HG03097 (cell line): Measurements from ENCODE around the gene GNB5.
"Not testable (repeated sequence)": the region's sequence is repeated elsewhere in the genome, so short reads cannot be mapped to it uniquely, and the experiment has no call there.

Source experiments
- ATAC-seq: cut with Tn5 transposase; IDR thresholded peaks from one replicate; pipeline ENCODE4 v1.9.1; 2021; ENCODE audit not compliant: unreplicated experiment, low FRiP score

Gene GNB5

DNA sequence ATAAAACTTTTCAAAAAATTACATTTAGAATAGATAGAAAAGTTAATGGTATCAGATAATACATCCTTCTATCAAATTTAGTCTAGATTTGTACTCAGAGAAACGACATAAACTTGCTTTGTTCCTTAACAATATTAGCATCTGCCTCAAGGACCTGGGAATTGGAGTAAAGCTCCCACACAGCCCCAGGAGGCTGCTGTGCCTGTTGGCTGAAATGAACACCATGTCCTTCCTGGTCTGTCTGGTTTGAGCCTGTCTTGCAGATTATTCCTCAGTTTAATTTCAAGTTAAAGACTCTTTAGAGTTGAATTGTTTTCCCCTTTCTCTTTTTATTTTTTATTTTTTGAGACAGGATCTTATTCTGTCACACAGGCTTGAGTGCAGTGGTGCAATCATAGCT, 19.4 kb downstream of the GNB5 start:
- no peak for ATAC-seq

DNA sequence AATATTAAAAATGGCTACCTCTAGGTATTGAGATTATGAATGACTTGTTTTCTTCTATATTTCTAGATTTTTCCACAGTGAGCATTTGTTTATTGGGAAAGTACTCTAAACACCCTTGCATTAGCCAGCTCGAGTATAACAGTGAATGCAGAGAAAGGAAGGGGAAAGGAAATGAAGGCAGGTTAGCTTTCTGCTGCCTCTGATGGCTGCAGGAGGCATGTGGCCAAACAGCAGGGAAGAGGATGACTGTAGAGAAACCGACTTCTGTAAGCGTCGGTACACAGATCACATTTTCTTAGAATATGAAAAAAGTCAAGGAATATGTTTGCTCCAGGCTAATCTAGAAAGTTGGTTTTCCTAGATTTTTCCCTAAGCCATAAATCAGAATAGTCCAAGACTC, 19.8 kb downstream of the GNB5 start:
- no peak for ATAC-seq

DNA sequence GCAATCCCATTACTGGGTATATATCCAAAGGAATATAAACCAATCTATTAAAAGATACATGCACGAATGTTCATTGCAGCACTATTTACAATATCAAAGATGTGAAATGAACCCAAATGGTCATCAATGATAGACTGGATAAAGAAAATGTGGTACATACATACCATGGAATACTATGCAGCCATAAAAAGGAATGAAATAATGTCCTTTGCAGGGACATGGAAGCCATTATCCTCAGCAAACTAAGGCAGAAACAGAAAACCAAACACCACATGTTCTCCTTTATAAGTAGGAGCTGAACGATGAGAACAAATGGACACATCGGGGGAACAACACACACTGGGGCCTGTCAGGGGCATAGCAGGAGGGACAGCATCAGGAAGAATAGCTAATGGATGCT, 21.0 kb downstream of the GNB5 start:
- ATAC-seq, result not testable (repeated sequence)

DNA sequence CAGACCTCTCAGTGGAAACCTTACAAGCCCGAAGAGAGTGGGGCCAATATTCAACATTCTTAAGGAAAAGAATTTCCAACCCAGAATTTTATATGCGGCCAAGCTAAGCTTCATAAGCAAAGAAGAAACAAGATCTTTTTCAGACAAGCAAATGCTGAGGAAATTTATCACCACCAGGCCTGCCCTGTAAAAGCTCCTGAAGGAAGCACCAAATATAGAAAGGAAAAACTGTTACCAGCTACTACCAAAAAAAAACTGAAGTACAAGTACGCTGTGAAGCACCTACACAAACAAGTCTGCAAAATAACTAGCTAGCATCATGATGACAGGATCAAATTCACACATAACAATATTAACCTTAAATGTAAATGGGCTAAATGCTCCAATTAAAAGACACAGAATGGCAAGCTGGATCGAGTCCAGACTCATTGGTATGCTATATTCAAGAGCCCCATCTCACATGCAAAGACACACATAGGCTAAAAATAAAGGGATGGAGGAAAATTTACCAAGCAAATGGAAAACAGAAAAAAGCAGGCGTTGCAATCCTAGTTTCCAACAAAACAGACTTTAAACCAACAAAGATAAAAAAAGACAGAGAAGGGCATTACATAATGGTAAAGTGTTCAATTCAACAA, 25.6 kb downstream of the GNB5 start:
- not testable (repeated sequence) for ATAC-seq

DNA sequence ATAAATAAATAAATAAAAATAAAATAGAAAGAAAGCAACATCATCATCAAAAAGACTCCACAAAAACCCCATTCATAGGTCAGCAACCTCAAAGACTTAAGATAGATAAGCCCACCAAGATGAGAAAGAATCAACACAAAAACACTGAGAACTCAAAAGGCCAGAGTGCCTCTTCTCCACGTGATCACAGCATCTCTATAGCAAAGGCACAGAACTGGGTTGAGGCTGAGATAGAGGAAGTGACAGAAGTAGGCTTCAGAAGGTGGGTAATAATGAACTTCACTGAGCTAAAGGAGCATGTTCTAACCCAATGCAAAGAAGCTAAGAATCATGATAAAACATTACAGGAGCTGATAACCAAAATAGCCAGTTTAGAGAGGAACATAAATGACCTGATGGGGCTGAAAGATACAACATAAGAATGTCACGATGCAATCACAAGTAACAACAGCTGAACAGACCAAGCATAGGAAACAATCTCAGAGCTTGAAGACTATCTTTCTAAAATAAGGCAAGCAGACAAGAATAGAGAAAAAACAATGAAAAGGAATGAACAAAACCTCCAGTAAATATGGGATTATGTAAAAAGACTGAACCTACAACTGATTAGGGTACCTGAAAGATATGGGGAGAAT, 26.4 kb downstream of the GNB5 start:
- ATAC-seq, result no peak

DNA sequence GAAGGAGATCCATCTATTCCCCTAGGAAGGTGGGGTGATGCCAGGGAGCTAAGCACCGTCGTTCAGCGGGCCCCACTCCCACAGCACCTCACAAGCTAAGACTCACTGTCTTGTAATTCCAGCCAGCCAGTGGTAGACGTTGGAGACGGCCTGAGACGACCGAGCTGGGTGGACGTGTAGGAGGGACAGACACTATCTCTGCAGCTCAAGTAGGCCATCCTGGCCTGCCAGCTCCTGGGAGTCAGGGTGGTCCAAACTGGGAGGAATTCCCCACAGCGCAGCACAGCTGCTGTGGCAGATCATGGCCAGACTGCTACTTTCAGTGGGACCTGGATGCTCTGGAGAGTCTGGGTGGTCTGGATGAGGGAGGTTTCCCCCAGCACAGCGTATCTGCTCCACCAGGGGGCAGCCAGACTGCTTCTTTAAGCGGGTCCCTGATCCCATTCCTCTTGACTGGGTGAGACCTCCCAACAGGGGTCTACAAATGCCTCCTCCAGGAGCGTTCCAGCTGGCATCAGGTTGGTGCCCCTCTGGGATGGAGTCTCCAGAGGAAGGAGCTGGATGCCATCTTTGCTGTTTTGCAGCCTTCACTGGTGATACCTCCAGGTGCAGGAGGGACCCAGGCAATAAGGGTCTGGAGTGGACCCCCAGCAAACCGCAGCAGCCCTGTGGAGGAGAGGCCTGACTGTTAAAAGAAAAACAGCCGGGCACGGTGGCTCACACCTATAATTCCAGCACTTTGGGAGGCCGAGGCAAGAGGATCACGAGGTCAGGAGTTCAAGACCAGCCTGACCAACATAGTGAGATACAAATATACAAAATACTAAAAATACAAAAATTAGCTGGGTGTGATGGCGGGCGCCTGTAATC, 27.6 kb downstream of the GNB5 start:
- no peak for ATAC-seq

DNA sequence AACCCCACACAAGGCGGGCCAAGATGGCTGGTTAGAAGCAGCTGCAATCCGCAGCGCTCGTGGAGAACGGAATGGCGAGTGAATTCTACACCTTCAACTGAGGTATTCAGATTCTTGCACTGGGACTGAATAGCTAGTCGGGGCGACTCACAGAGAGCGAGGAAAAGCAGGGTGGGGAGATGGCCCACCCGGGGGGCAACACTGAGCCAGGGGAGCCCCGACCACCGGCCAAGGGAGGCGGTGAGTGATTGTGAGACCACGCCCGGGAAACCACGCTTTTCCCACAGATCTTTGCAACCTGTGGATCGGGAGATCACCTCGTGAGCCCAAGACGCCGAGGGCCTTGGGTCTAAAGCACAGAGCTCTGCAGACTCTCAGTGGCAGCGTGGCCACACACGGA, 28.3 kb downstream of the GNB5 start:
- ATAC-seq, result no peak

DNA sequence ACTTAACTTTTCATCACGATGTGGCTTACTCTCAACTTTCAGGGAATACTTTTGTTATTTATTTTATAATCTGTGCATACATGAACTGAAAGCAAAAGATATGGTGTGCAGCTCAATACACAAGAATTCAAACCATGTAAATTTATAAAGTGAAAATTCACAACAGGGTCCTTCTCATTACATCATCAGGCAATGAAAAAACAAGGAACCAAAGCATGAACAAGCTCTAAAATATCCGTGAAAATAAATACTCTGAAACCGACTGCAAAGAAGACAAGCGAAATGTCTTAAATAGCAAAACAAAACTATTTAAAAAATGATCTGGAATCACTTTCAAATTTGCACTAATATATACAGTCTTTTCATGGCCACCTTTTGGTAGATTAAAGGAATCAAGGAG, 28.9 kb downstream of the GNB5 start:
- ATAC-seq, result no peak

DNA sequence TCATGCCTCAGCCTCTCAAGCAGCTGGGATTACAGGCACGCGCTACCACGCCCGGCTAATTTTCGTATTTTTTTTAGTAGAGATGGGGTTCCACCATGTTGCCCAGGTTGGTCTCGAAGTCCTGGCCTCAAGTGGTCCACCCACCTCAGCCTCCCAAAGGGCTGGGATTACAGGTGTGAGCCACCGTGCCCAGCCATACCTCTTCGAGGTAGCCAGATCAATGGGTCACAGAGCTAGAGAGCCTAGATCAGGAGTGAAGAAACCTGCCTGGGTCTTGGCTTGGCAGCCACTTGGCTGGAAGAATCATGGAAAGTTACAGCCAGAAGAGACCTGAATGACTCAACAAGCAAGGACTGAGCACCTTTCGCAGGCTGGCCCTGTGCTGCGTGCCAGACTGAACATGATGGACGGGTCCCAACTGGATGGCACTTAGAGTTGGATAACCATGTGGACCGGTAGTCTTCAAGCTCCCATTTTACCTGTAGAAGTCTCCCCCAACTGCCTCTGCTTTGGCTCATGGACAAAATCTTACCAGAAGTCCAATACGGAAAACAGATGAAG, 29.7 kb downstream of the GNB5 start:
- ATAC-seq, result no peak

DNA sequence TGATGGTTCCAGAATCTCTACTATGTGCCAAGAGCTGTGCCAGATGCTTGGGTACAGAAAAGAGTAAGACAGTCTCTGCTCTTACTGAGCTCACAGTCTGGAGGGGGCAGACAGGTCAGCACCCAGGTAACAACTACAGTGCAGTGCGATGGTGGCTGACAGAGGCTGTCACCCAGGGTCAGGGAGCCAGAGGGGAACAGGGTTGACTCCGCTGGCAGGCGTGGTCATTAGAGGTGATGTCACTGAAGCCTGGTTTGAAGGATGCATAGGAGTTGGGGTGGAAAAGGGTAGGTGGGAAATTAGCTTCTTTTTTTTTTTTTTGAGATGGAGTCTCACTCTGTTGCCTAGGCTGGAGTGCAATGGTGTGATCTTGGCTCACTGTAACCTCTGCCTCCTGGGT, 31.5 kb downstream of the GNB5 start:
- no peak for ATAC-seq

DNA sequence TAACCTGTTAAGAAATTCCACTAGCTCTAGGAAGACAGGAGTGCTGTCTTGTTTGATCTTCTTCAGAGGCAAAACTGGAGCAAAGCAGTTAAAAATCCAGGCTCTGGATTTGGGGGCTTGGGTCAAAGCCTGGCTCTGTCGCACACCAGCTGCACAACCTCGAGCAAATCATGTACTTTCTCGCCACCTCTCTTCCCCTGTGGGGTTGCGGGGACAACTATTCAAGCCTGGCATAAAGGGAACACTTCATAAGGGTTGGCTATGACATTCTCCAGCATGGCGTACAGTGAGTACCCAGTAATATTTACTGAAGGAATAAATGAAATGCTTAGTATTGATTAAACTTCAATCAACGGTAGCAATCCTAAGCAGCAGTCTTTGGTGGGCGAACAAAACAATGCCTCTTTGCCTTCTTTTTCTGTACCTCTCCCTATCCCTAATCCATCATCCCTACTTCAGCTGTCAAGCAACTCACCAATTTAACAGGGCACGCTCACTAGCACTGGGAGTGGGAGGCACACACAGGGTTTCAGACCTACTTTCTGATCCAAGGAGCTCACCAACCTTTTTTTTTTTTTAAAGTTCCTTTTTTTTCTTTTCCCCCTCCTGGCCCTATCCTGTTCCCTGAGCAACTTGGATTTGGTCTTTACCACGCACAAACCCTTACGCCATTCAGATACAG, 33.0 kb downstream of the GNB5 start:
- ATAC-seq, result no peak

DNA sequence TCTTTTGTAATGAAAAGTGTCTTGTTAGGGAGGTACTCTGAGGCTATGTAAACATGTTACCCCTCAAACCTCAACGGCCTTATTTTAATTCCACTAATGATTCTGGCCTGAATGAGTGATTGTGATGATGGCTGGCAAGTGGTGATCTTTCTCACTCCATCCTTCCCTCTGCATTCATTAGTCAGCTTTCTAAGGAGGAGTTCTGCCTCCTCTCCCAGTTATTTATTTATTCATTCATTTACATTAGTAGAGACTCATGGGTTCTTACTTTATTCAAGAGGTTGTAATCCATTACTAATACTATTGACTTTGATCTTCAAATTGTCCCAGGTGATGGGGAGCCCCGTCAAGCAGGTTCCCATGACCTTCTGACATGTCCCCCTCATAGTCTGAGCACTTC, 35.3 kb downstream of the GNB5 start:
- no peak for ATAC-seq

DNA sequence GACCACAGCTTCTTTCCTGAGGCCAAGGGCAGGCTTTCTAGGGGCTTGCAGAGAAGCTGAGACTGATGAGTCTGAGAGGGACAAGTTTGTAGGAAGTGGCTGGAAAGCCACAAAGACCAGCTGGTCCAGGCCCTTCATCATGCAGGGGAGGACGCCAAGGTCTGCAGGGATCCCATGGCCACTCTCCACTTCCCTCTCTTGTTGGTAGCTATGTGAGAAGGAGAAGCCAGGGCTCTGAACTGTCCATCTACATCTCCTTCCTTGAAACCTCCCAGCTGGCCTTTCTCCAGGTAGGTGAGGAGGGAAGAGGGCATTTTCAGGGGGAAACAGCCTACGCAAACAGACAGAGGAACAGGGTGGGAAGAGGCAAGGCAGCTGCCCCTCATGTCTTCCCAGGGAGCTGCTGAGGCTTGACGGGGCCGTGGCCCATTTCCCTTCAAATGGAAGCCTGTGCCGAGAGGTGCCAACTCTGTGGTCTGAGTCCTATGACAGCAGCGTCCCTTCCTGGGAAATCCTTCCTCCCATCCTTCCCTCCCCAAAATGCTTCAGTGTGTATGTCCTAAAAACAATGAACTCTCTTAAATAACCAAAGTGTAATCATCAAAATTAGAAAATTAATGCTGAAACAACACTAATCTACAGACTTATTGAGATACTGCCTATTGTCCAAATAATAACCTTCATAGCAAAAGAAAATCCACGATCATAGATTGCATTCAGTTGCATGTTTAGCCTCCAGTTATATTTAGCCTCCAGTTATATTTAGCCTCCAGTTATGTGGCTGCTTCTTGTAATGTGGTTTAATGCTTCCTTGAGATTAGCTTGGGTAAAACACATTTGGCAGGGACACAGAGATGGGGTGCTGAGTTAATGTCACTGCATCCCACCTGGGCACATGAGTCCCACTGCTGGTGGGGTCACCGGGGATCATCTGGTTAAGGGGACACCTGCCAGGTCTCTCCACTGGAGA, 36.0 kb downstream of the GNB5 start:
- no peak for ATAC-seq

DNA sequence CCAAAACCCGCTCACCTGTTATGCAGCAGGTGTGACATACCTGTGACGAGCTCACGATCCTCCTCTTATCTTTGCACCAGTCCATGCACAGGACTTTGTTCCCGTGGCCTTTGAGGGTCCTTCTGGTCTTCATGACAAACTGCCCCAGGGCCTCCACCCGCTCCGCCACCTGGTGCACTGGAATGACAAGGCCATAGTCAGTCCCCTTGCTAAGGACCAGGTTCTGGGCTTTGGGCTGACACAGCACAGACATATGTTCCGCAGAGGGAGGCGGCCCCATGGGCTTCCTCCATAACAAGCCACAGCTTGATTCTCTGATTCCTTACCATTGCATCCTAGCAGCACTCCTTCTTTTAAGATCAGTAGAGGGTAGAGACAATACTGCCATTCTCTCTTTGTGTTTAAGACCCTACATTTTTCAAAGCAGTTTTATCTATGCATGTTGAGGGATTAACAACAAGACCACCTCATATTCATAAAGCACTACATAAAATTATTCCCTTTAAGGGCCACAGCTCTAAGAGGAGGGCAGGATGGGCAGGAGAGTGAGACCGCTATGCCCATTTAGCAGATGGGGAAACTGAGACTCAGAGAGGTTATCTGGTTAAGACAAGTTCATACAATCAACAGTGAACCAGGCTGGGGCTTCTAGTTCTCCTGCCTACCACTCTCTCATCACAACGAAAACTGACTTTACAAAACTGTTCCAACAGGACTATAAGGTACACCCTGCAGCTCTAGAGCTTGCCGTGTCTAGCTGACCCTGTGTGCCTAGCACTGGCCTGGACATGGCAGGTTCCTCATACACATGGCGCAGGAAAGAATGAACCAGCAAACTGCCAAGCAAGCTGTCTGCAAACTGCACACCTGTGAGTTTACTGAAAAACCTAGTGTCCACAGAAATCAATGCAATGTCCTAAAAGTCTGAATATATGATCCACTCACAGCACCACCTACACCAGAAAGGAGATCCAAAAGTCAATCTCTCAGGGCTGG, 37.0 kb downstream of the GNB5 start:
- ATAC-seq, result no peak

DNA sequence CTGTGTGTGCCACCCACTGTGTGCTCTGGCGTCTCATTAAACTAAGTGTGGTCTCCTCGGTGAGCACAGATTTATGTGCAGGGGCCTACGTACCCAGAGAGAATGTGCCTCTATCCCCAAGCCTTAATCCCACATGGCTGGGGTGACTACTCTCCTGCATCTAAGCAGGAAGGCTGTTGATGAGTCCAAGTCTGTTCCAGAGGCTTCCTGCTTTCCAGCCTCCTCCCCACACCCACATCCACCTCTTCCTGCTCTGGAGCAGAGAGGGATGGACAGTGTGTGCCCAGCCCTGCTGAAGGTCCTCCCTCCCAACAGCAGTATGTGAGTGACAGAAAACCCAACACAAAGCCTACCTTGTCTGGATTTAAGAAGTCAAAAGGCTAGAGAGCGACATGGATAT, 39.8 kb downstream of the GNB5 start:
- no peak for ATAC-seq

DNA sequence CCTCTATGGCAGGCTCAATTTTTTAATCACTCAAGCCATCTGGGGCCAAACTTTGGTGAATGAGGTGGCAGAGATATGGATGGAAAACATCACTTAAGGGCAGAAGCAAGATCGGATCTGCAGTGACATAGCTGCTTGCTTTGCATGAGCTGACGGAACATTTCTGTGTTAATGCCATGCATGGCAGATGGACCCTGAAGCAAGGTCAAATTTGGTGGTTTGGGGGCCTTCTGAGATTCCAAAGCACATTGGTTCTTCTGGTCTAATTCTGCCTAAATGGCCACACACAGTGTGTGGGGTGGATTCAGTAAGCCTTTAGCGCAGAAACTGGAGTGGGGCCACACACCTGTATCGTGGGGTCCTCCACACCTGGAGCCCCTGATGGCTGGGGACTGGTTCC, 40.3 kb downstream of the GNB5 start:
- no peak for ATAC-seq

DNA sequence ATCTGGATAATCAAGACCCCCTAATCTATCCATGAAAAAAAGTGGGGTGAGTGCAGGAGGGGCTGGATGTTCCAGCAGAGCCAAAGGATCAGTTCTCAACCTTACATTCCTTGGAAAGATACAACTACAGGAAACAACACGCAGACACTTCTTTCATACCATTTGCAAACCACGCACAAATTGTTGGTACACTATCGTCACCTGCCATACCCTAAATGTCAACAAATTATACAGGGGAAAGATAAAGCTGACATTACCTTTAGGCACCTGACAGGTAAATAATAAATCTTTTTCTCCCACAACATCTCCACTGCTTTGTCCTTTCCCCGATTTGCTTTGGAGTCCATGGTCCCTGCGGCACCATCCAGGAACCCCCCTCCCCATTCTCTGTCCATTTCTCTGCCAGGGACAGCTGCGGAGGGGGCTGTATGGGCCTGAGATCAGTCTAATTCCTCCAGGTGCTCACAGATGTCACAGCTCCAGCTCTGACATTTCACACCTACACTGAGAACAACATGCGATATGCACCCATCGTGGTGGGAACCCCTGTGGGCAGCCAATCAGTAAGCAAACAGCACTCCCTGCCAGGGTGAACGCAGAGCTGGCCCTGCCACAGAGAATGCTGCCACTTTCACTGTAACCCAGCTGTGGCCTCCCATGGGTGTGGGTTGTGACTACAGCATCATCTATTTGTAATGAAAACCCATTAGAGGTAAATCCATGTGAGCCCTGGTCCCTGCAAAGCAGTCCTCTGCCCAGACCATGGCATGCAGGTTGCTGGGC, 41.0 kb downstream of the GNB5 start:
- no peak for ATAC-seq

DNA sequence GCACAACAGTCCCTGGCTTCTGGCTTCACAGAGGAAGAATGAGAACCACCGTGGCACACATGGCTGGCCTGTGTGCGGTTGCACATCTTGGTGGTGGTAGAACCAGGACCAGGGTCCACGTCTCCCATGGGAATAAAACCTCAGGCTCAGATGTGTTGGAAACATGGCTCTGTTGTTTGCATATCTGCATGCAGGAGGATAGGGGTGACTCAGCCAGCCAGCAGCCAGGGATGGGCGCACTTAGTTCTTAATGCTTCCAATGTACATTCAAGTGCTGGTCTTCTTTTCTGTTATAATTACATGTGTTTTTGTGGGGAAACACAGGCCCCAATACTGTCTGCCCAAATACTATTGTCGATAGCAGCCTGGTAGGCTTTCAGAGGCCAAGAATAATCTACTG, 42.8 kb downstream of the GNB5 start:
- no peak for ATAC-seq
